Urothelium cell line (cell line): ENCODE results near the gene CXXC5.

Experiments
- DNase-seq: peaks from one replicate; pipeline ENCODE4 v3.0.0; 2011; ENCODE audit warnings: low spot score, mixed read lengths
- FAIRE-seq: peaks from 2 replicates; lab custom pipeline; 2011; peaks lifted over from hg19 to GRCh38; lab: Jason Lieb, UNC

Gene CXXC5

GRCh38 chr5:139664086-139664693 lies 16.0 kb downstream of the CXXC5 start:
- no peak for FAIRE-seq
- DNase-seq: no peak

DNA sequence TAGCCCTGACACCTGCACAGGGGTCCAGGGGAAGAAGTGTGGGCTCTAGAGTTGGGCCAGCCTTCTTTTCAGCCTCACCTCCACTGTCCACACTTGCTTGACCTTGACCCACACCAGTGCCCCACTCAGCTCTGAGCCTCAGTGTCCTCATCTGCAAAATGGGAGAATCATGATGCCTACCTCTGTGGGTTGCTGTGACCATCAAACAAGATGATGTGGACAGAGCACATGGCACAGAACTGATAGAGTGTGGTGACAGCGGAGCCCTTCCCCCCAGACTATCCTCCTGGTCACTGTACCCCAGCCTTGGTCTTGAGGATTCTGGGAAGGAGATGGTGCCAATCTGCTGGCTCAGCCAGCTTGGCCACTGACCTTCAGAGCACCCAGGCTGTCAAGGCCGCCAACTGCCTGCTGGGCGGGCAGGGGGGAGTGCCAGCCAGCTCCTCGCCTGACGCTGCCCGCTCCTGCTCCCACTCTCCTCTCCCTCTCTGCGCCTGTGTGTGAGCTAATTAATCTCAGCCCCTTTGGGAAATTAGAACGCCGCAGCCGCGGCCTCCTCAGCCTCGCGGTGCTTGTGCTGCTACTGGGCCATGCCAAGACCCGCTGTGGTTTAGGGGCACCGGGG lies 16.7 kb downstream of the CXXC5 start:
- no peak for DNase-seq
- FAIRE-seq: no peak

- FAIRE-seq (no peak), DNase-seq (no peak)
Observed at GRCh38 chr5:139665626-139666025, 17.5 kb downstream of the CXXC5 start.

DNA sequence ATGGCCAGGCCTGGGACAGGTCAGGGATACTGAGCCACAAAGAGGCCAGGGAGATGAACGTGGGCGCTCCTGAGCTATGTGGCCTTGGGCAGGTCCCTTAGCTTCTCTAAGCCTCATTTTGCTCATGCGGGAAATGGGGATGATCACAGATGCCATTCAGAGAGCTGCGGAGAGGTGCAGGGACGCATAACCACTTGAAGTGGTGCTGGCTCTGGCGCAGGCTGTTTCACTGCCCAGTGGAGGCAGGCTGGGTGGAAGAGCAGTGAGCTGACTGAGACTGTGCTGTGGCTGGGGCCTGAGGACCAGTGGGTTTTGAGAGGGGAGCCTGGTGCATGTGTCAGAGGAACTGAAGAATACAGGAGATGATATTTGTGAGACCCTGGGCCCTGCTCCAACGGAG lies 18.4 kb downstream of the CXXC5 start:
- no peak for DNase-seq
- no peak for FAIRE-seq

GRCh38 chr5:139667001-139667729 lies 19.0 kb downstream of the CXXC5 start:
- FAIRE-seq: no peak
- no peak for DNase-seq

DNA sequence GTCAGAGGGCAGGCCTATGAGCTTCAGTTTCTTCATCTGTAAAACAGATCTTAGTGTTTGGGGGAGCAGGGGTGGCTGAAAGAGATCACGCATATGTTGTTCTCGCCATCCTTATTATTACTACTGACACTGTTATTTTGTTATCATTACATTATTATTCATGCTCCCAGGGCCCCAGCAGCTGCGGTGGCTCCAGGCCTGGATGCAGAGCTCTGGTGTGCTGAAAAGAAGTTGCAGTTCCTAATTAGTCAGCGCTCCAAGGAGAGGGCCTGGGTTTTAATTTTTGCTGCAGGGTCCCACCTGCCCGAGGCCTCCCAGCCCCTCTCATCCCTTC lies 19.5 kb downstream of the CXXC5 start:
- no peak for DNase-seq
- FAIRE-seq: no peak

DNA sequence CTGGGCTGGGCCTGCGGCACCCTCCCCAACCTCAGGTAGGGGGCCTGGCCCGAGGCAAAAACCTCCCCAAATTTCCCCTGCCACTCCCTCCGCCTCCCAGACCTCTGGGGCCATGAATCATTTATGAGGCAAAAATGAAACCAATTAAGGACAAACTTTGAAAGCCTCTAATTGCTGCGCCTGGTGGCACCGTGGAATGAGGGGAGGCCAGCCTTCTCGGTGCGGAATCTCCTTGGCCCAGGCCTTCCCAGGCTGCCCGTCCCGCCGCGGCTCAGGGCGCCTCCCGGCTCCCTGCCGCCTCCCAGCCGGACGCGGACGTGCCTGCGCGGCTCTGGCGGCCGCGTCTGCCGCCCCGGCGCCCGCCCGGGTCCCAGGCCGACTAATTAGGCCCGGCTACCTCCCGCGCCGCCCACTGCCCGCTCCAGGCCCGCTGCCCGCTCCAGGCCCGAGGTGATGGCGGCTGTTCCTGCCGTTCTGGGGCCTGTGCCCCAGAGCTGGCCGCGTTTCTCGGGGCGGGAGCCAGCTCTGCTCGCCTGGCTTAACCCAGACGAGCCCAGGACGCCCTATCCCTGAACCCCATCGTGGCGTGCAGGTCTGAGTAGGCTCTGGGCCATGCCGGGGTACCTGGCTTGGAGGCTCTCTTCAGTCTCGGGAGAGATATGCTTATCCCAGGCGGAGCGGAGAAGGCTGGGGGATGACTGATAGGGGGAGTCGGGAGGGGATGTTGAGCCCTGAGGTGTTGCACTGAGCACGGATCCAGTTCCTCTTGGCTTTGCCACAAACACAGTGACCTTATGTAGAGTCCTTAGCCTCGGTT lies 20.1 kb downstream of the CXXC5 start:
- DNase-seq (no peak), FAIRE-seq (no peak)

- no peak for FAIRE-seq
- DNase-seq: no peak
Observed at GRCh38 chr5:139668924-139669661, 20.9 kb downstream of the CXXC5 start.

GRCh38 chr5:139669662-139670368 lies 21.7 kb downstream of the CXXC5 start:
- DNase-seq: no peak
- FAIRE-seq: no peak

DNA sequence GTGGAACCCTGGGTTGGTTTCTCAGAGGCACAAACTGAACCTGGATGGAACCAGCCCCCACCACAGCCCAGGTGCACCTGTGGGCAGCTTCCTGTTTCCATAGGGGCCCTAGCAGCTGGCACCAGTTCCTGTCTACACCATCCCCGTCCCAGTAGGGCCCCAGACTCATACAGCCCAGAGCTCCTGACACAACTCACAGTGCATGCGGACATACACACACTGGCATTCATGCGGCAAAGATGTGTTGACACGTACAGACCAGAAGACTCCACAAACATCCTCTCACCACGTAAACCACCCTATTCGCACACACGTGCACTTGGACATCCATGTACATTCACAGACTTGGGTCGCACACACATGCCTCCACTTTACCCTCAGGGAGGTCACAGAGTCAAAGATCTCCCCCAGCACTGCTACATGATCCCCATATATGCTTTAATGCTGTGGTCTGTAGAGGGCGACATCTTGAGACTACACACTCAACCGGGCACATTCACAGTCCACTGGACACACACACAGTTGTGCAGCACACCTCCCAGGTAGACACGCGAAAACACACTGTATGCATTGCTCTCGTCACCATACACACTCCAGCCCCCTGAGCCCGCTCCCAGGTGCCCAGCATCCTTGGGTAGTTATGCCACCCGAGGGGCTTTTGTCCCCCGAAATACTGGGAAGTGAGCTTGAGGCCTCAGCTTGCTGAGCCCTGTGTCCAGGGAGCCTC lies 22.4 kb downstream of the CXXC5 start:
- no peak for FAIRE-seq
- DNase-seq: peak; percentile 23

DNA sequence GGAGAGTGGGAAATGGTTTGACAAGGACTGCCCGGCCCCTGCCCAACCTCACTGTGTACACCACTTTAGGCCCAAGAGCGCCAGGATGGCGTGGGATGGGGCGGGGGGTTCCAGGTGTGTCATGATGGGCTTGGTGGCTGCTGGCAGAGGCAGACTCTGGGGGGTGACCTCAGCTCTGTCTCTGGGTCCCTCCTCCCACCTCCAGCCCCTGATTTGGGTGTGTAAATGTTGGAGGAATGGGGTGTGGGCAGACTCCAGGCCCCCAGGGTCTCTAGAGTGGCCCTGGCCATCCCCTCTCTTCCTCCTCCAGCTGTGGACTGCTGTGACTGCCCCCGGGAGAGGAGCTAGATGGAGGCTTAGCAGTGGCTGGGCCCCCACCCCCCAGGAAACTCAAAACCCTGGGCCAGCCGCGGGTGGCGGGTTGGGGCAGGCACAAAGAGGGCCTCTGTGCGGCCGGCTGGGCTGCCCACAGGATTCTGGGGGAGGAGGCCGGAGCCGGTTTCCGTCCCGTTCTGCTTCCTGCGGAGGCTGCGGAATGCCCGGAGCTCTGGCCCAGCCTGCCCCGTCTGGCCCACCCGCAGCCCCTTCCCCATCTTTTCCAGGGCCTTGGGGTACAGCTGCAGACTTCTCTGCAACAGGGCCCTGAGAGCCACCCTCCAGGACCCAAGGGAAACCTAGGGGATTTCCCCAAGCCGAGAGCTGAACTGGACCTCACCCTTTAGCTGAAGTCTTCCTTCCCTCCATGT lies 23.1 kb downstream of the CXXC5 start:
- DNase-seq: peak; percentile 73
- FAIRE-seq: no peak

DNA sequence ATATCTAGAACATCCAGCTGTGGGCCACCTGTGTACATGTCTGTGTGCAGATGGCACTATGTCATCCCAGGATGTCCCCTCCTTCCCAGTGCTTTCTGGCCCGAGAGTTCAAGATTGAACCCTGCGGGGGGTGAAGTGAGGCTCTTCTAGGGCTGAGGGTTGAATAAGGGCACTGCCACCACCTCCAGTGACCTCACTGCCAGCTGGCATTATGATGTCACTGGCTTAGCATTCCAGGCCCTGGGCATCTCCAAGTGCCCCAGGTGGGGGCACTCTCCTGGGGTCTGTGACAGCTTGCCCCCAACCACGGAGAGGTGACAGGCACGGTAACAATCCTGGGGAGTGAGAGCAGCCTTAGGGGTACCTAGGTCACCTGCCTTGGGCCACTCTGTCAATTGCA lies 27.1 kb downstream of the CXXC5 start:
- no peak for FAIRE-seq
- DNase-seq: no peak

DNA sequence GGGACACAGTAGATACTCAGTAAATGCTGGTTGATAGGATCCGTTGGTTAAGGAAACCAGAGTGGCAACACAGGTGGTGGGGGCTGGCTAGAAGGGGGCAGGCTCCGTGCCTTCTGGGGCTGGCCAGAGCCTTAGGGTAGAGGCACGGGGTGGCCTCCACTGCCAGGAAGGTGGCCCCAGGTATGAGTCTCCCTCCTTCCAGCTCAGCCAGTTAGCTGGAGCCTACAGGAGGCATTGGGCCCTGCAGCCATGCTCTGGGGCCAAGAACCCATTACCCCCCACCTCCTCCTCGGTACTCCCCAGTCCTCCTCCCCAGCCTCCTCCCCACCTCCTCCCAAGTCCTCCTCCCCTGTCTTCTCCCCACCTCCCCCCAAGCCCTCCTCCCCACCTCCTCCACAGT lies 27.7 kb downstream of the CXXC5 start:
- FAIRE-seq (no peak), DNase-seq (no peak)

GRCh38 chr5:139676406-139676805 lies 28.3 kb downstream of the CXXC5 start:
- FAIRE-seq: no peak
- DNase-seq: no peak

- no peak for DNase-seq
- FAIRE-seq: no peak
Observed at GRCh38 chr5:139676951-139677735, 29.0 kb downstream of the CXXC5 start.

GRCh38 chr5:139677736-139678613 lies 29.8 kb downstream of the CXXC5 start:
- FAIRE-seq: no peak

More at GRCh38 chr5:139677736-139678613, 29.8 kb downstream of the CXXC5 start:
- no peak for DNase-seq
